ENCODE data around the gene ZDHHC20.

GRCh38 chr13:21446656-21447055 lies 12.4 kb downstream of the ZDHHC20 start:
- TF ChIP-seq CTCF (IDR thresholded peaks at IDR 0.05; ENCODE audit: low read length), result no peak
- no peak for TF ChIP-seq EZH2 (optimal IDR thresholded peaks at IDR 0.05; ENCODE audit: low read depth, low read length)
